TTC549 (cell line): ENCODE data around the gene RAG2.

ENCODE experiments used
- FAIRE-seq: peaks from 2 replicates; lab custom pipeline; 2012; peaks lifted over from hg19 to GRCh38; lab: Jason Lieb, UNC

RAG2 gene

GRCh38 chr11:36550385-36551115 lies 47.5 kb downstream of the RAG2 start:
- FAIRE-seq: no peak
